Measurements from ENCODE around the gene TTC3.

The TTC3 gene

GRCh38 chr21:37233551-37234146 lies 160.6 kb downstream of the TTC3 start:
- no peak overlapping the region for H3K4me3 ChIP-seq (ENCODE audit: low read depth, low read length)
- no peak for DNase-seq (ENCODE audit: low read depth)

- H3K4me3 ChIP-seq (ENCODE audit: low read depth, low read length) = no peak overlapping the region
Observed at GRCh38 chr21:37237346-37237745, 164.3 kb downstream of the TTC3 start.

GRCh38 chr21:37237764-37238163 lies 164.7 kb downstream of the TTC3 start:
- DNase-seq (ENCODE audit: low read depth) = no peak
- H3K4me3 ChIP-seq (ENCODE audit: low read depth, low read length) = no peak overlapping the region

More at GRCh38 chr21:37237346-37237745, 164.3 kb downstream of the TTC3 start:
- DNase-seq (ENCODE audit: low read depth) = no peak

- no peak for DNase-seq (ENCODE audit: low read depth)
- no peak overlapping the region for H3K4me3 ChIP-seq (ENCODE audit: low read depth, low read length)
Observed at GRCh38 chr21:37240978-37241377, 167.9 kb downstream of the TTC3 start.

- H3K4me3 ChIP-seq (ENCODE audit: low read depth, low read length) = no peak overlapping the region
- DNase-seq (ENCODE audit: low read depth) = no peak
Observed at GRCh38 chr21:37241426-37241825, 168.4 kb downstream of the TTC3 start.

- DNase-seq (ENCODE audit: low read depth) = no peak
- no peak overlapping the region for H3K4me3 ChIP-seq (ENCODE audit: low read depth, low read length)
Observed at GRCh38 chr21:37243961-37244360, 170.9 kb downstream of the TTC3 start.

- no peak overlapping the region for H3K4me3 ChIP-seq (ENCODE audit: low read depth, low read length)
Observed at GRCh38 chr21:37244501-37245095, 171.5 kb downstream of the TTC3 start.

GRCh38 chr21:37245151-37245550 lies 172.1 kb downstream of the TTC3 start:
- DNase-seq (ENCODE audit: low read depth) = no peak
- H3K4me3 ChIP-seq (ENCODE audit: low read depth, low read length) = no peak overlapping the region

More at GRCh38 chr21:37244501-37245095, 171.5 kb downstream of the TTC3 start:
- DNase-seq (ENCODE audit: low read depth) = no peak

- H3K4me3 ChIP-seq (ENCODE audit: low read depth, low read length) = no peak overlapping the region
- no peak for DNase-seq (ENCODE audit: low read depth)
Observed at GRCh38 chr21:37248298-37248697, 175.2 kb downstream of the TTC3 start.

- H3K4me3 ChIP-seq (ENCODE audit: low read depth, low read length) = no peak overlapping the region
- no peak for DNase-seq (ENCODE audit: low read depth)
Observed at GRCh38 chr21:37249112-37249904, 176.3 kb downstream of the TTC3 start.

- H3K4me3 ChIP-seq (ENCODE audit: low read depth, low read length) = no peak overlapping the region
- DNase-seq (ENCODE audit: low read depth) = no peak
Observed at GRCh38 chr21:37251294-37251634, 178.2 kb downstream of the TTC3 start.
